GM12873 (cell line): ENCODE results near the gene NDFIP1.

Source experiments
- CTCF ChIP-seq: IDR thresholded peaks from 2 replicates; pipeline ENCODE4 v1.5.1; 2012; ENCODE audit warnings: low read depth, mild to moderate bottlenecking, moderate library complexity, low read length, control low read depth; ENCODE audit not compliant: insufficient read depth; ENCODE audit errors: missing control alignments

NDFIP1 gene

GRCh38 chr5:142197098-142197497 is 88.5 kb downstream of the NDFIP1 start:
- TF ChIP-seq CTCF, result no peak

- no peak for TF ChIP-seq CTCF
Observed at GRCh38 chr5:142197781-142198180, 89.2 kb downstream of the NDFIP1 start.

GRCh38 chr5:142199388-142199787 is 90.8 kb downstream of the NDFIP1 start:
- no peak for TF ChIP-seq CTCF

- no peak for TF ChIP-seq CTCF
Observed at GRCh38 chr5:142200387-142200786, 91.8 kb downstream of the NDFIP1 start.

- no peak for TF ChIP-seq CTCF
Observed at GRCh38 chr5:142201471-142201887, 92.9 kb downstream of the NDFIP1 start.

GRCh38 chr5:142202282-142202681 is 93.7 kb downstream of the NDFIP1 start:
- no peak for TF ChIP-seq CTCF
